CD4-positive, alpha-beta T cell treated with Interleukin-4 for 4 hours (primary cell): Measurements from ENCODE around the gene OBSCN.

ENCODE experiments used
- DNase-seq: peaks from one replicate; pipeline ENCODE4 v3.0.0-alpha.2; 2020

Gene OBSCN

DNA sequence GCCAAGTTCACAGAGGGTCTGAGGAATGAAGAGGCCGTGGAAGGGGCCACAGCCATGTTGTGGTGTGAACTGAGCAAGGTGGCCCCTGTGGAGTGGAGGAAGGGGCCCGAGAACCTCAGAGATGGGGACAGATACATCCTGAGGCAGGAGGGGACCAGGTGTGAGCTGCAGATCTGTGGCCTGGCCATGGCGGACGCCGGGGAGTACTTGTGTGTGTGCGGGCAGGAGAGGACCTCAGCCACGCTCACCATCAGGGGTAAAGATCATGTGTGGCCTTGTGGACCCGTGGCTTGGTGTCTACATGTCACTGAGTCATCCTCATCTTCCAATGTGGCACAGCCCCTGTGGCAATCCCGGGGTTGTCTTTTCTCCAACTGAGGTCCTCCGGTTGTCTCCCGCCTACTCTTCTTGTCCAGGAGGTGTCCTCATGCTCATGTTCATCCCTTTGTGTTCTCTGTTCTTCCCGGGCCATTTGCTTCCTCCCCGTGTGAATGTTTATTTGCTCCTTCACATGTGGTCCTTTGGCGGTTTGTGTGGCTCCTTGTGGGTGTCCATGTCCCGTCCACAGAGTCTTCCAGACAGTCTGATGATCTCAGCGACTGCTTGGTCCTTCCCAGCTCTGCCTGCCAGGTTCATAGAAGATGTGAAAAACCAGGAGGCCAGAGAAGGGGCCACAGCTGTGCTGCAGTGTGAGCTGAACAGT is 84.2 kb downstream of the OBSCN start:
- DNase-seq: no peak

GRCh38 chr1:228292609-228292911 is 84.7 kb downstream of the OBSCN start:
- no peak for DNase-seq

DNA sequence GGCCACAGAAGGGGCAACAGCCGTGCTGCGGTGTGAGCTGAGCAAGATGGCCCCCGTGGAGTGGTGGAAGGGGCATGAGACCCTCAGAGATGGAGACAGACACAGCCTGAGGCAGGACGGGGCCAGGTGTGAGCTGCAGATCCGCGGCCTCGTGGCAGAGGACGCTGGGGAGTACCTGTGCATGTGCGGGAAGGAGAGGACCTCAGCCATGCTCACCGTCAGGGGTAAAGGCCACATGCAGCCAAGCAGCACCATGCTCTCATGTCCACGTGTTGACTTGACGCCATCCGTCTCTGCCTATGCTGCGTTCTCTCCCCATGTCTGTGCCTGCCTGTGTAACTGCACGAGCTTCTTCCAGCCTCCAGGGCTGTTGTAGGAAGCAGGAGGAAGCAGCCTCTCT is 85.5 kb downstream of the OBSCN start:
- DNase-seq: no peak

GRCh38 chr1:228293816-228294500 is 86.1 kb downstream of the OBSCN start:
- DNase-seq: no peak

DNA sequence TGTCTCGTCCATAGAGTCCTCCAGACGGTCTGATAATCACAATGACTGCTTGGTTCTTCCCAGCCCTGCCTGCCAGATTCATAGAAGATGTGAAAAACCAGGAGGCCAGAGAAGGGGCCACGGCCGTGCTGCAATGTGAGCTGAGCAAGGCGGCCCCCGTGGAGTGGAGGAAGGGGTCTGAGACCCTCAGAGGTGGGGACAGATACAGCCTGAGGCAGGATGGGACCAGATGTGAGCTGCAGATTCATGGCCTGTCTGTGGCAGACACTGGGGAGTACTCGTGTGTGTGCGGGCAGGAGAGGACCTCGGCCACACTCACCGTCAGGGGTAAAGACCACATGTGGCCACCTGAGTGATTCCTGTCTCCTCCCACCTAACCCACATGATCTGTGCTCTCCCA is 86.9 kb downstream of the OBSCN start:
- DNase-seq: no peak

- no peak for DNase-seq
Observed at GRCh38 chr1:228295201-228295600, 87.4 kb downstream of the OBSCN start.

DNA sequence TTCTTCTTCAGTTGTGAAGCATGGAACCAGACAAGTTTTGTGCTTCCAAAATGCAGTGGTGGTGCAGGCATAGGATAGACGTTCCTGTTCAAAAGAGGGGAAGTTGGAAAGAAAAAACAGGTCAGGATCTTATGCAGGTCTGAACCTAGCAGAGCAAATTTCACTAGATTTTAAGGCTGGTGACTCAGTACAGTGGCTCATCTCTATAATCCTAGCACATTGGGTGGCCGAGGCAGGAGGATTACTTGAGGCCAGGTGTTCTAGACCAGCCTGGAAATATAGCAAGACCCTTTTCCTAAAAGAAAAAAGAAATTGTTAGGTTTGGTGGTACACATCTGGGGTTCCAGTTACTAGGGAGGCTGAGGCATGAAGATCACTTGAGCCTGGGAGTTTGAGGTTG is 88.1 kb downstream of the OBSCN start:
- DNase-seq: no peak

DNA sequence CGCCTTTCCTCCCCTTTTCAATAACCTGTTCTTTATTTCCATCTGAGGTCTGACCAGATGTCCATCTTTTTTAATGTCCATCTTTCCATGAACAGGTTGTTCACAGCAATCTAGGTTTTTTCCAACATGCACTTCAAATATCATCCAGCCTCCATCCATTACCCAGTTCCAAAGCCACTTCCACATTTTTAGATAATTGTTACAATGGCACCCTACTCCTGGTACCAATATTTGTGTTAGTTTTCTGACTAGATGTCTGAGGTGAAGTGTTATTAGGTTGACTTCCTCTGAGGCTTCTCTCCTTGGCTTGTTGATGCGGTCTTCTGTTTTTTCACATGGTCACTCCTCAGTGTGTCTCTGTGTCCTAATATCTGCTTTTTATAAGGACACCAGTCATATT is 89.4 kb downstream of the OBSCN start:
- DNase-seq: no peak

- no peak for DNase-seq
Observed at GRCh38 chr1:228297822-228298221, 90.0 kb downstream of the OBSCN start.

DNA sequence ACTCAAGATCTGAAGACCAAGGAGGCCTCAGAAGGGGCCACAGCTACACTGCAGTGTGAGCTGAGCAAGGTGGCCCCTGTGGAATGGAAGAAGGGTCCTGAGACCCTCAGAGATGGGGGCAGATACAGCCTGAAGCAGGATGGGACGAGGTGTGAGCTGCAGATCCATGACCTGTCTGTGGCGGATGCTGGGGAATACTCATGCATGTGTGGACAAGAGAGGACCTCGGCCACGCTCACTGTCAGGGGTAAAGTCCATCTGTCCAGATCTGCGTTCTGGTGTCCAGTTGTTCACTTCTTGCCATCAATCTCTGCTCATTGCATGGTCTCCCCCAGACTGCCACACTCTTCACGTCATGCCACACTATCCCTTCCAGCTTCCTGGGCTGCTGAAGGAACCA is 90.6 kb downstream of the OBSCN start:
- no peak for DNase-seq

GRCh38 chr1:228299211-228299610 is 91.4 kb downstream of the OBSCN start:
- no peak for DNase-seq

DNA sequence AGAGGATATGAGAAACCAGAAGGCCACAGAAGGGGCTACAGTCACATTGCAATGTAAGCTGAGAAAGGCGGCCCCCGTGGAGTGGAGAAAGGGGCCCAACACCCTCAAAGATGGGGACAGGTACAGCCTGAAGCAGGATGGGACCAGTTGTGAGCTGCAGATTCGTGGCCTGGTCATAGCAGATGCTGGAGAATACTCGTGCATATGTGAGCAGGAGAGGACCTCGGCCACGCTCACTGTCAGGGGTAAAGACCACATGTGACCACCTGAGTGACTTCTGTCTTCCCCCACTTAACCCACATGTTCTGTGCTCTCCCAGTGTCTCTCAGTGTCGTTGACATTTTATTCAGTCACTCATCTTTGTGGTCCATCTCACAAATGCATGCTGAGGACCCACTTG is 92.1 kb downstream of the OBSCN start:
- DNase-seq: no peak

- DNase-seq: no peak
Observed at GRCh38 chr1:228302086-228302485, 94.2 kb downstream of the OBSCN start.

GRCh38 chr1:228303596-228303995 is 95.8 kb downstream of the OBSCN start:
- no peak for DNase-seq

DNA sequence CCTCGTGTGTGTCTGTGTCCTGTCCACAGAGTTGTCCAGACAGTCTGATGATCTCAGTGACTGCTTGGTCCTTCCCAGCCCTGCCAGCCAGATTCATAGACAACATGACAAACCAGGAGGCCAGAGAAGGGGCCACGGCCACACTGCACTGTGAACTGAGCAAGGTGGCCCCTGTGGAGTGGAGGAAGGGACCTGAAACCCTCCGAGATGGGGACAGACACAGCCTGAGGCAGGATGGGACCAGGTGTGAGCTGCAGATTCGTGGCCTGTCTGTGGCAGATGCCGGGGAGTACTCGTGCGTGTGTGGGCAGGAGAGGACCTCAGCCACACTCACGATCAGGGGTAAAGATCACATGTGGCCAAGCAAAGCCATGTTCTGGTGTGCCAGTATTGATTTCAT is 96.4 kb downstream of the OBSCN start:
- DNase-seq: no peak

- no peak for DNase-seq
Observed at GRCh38 chr1:228304766-228305395, 97.0 kb downstream of the OBSCN start.

- no peak for DNase-seq
Observed at GRCh38 chr1:228305721-228306152, 97.9 kb downstream of the OBSCN start.

DNA sequence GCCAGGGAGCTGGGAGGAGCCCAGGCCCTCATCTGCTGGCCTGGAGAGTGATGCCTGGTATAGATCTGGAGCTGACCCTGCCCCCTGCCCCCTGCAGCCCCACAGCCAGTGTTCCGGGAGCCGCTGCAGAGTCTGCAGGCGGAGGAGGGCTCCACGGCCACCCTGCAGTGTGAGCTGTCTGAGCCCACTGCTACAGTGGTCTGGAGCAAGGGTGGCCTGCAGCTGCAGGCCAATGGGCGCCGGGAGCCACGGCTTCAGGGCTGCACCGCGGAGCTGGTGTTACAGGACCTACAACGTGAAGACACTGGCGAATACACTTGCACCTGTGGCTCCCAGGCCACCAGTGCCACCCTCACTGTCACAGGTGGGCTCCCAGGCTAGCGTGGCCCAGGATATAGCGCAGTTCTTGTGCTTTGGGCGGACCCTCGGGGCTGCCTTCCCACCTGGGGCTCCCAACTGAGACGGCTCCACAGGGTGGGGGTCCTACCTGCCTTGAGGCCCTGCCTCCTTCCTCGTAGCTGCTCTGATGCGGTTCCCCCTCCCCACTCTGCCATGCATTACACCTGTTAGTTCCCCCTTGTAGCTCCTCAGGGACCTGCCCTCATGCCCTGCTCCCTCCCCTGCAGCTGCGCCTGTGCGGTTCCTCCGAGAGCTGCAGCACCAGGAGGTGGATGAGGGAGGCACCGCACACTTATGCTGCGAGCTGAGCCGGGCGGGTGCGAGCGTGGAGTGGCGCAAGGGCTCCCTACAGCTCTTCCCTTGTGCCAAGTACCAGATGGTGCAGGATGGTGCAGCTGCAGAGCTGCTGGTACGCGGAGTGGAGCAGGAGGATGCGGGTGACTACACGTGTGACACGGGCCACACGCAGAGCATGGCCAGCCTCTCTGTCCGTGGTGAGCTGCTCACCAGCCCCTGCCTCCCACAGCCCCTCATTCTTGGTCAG is 98.7 kb downstream of the OBSCN start:
- no peak for DNase-seq

GRCh38 chr1:228307218-228308023 is 99.6 kb downstream of the OBSCN start:
- no peak for DNase-seq

- DNase-seq: no peak
Observed at GRCh38 chr1:228308085-228308601, 100.3 kb downstream of the OBSCN start.

GRCh38 chr1:228308628-228309325 is 100.9 kb downstream of the OBSCN start:
- no peak for DNase-seq
